OCI-LY3 (cell line): ENCODE data around the gene TARDBP.

Source experiments
- EZH2phosphoT487 ChIP-seq: fragments of 200-600 bp; shearing (Covaris generic); IDR thresholded peaks from 2 replicates; pipeline ENCODE4 v1.6.1; 2018; ENCODE audit warnings: antibody characterized with exemption, mixed run types, low read depth
- TF ChIP-seq, protein P1 (sequence below): fragments of 200-600, 300-600 bp; sonication (generic); IDR thresholded peaks from 2 replicates; pipeline ENCODE4 v1.5.1; 2014; ENCODE audit warnings: antibody characterized with exemption, low read length, low read depth

DNA sequence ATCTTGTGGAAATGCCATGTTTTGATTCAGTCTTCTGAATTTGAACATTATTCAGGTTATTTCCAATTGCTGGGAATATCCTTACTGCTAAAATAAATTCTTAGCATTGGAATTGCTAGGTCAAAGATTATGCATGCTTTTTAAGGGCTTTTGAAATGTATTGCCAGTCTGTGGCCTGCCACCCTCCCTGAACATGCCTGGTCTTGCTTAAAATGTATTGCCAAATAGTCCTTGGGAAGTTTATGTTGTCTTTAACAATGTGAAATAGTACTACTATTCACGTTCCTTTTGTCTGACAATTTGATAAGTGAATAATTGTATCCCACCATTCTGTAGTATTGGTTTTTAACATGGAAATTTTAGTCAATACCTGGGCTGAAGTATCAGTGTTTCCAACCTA, 13.6 kb downstream of the TARDBP start:
- TF ChIP-seq, protein P1, sequence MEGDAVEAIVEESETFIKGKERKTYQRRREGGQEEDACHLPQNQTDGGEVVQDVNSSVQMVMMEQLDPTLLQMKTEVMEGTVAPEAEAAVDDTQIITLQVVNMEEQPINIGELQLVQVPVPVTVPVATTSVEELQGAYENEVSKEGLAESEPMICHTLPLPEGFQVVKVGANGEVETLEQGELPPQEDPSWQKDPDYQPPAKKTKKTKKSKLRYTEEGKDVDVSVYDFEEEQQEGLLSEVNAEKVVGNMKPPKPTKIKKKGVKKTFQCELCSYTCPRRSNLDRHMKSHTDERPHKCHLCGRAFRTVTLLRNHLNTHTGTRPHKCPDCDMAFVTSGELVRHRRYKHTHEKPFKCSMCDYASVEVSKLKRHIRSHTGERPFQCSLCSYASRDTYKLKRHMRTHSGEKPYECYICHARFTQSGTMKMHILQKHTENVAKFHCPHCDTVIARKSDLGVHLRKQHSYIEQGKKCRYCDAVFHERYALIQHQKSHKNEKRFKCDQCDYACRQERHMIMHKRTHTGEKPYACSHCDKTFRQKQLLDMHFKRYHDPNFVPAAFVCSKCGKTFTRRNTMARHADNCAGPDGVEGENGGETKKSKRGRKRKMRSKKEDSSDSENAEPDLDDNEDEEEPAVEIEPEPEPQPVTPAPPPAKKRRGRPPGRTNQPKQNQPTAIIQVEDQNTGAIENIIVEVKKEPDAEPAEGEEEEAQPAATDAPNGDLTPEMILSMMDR, result no peak
- TF ChIP-seq EZH2phosphoT487, result no peak
